Osteocyte (in vitro differentiated cells): ENCODE data around the gene MRPL36. TPM values are rescaled to one million over a fixed set of nuclear protein-coding genes. Genes with fewer than 3 reads are reported as not detected.

ENCODE experiments used
- DNase-seq: peaks from one replicate; pipeline ENCODE4 v3.0.0; 2021; ENCODE audit warnings: mixed read lengths; ENCODE audit not compliant: unreplicated experiment; ENCODE audit errors: extremely low spot score
- H3K27ac Mint-ChIP-seq: one replicate; pipeline ENCODE4 v1.8.0; 2021; ENCODE audit warnings: mild to moderate bottlenecking, mixed read lengths; ENCODE audit not compliant: unreplicated experiment
- H3K27me3 Mint-ChIP-seq: one replicate; pipeline ENCODE4 v1.8.0; 2021; ENCODE audit warnings: mixed read lengths; ENCODE audit not compliant: unreplicated experiment
- H3K36me3 Mint-ChIP-seq: one replicate; pipeline ENCODE4 v1.8.0; 2021; ENCODE audit warnings: mixed read lengths; ENCODE audit not compliant: unreplicated experiment
- H3K4me1 Mint-ChIP-seq: one replicate; pipeline ENCODE4 v1.8.0; 2021; ENCODE audit warnings: mixed read lengths; ENCODE audit not compliant: unreplicated experiment
- H3K4me3 Mint-ChIP-seq: one replicate; pipeline ENCODE4 v1.8.0; 2021; ENCODE audit warnings: mild to moderate bottlenecking, moderate library complexity, mixed read lengths; ENCODE audit not compliant: unreplicated experiment
- H3K9me3 Mint-ChIP-seq: one replicate; pipeline ENCODE4 v1.8.0; 2021; ENCODE audit warnings: mixed read lengths; ENCODE audit not compliant: unreplicated experiment
- total RNA-seq: library from RNA; stranded (reverse); gene quantifications from 2 replicates; pipeline ENCODE4 v1.2.1, GENCODE V29; 2021
- TF ChIP-seq, protein P1 (sequence below): fragments of 200-600 bp; sonication (generic); IDR thresholded peaks from 2 replicates; pipeline ENCODE4 v1.5.0; 2021; ENCODE audit warnings: antibody characterized with exemption, mild to moderate bottlenecking, moderate library complexity

The MRPL36 gene
- total RNA-seq, 1 donor from 2014 or later: 44.0 TPM

- Mint-ChIP-seq H3K9me3 (no peaks in the 10 kb centered on the region), H3K27me3 (peaks cover 12% of the 10 kb centered on the region), H3K4me3 (no peak overlapping the region), H3K4me1 (peaks cover 9% of the 10 kb centered on the region), H3K27ac (no peak overlapping the region), H3K36me3 (no peaks in the 10 kb centered on the region)
- TF ChIP-seq, protein P1, sequence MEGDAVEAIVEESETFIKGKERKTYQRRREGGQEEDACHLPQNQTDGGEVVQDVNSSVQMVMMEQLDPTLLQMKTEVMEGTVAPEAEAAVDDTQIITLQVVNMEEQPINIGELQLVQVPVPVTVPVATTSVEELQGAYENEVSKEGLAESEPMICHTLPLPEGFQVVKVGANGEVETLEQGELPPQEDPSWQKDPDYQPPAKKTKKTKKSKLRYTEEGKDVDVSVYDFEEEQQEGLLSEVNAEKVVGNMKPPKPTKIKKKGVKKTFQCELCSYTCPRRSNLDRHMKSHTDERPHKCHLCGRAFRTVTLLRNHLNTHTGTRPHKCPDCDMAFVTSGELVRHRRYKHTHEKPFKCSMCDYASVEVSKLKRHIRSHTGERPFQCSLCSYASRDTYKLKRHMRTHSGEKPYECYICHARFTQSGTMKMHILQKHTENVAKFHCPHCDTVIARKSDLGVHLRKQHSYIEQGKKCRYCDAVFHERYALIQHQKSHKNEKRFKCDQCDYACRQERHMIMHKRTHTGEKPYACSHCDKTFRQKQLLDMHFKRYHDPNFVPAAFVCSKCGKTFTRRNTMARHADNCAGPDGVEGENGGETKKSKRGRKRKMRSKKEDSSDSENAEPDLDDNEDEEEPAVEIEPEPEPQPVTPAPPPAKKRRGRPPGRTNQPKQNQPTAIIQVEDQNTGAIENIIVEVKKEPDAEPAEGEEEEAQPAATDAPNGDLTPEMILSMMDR: no peak
- DNase-seq: no peak
These were observed 33.8 kb downstream of the MRPL36 start for GRCh38 chr5:1765880-1766235.

DNA sequence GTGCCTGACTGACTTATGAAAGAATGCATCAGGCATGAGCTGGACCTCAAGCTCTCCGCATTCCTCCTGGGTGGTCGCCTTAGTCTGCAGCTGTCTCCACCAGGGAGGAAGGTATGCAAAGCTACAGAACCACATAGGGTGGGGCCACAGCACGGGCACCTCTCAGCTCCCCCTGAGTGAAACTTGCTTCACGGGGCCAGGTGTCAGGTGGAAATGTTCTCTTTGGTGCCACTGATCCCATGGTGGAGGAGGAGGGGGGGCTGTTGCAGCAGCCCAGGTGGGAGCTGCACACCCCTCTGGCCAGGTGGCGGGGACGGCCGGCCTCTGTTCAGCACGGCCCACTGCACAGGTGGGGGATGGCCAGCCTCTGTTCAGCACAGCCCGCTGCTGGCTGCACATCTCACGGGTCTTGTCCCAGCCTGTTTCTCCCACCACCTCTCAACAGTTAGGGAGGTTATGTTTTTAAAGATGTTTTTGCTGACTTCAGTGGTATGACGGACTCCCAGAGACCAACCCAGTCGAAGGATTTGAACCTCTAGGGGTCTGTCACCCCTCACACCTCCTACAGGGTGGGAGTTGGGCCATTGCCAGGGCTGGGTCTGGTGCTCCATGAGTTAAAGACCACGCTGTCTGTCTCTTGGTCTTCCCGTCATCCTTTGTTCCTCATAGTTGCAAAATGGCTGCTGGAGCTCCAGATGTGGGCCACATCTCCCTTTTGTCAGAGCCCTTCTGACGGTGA is 34.3 kb downstream of the MRPL36 start:
- DNase-seq: no peak
- H3K9me3 Mint-ChIP-seq: no peaks in the 10 kb centered on the region

DNA sequence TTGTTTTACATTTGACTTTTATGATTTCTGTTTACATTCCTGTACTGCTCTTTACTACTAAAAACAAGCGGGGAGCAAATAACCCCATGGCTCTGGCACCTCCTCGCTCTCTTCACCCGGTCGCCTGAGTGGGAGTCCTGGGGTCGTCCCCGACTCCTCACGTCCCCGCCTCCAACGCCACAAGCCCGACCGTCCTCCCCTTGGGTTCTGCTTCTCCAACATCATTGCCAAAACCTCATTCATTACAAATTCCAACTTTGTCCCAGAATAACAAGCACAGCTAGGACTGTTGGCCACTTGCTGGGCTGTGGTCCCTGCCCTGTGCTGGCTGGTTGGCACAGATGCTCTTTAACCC is 35.1 kb downstream of the MRPL36 start:
- TF ChIP-seq, protein P1: no peak
- Mint-ChIP-seq H3K27ac (no peak overlapping the region), H3K4me1 (peaks cover 5% of the 10 kb centered on the region), H3K36me3 (no peaks in the 10 kb centered on the region), H3K9me3 (no peaks in the 10 kb centered on the region), H3K27me3 (peaks cover 6% of the 10 kb centered on the region), H3K4me3 (no peak overlapping the region)
- peak; percentile 77 for DNase-seq

More for the DNA sequence above, 34.3 kb downstream of the MRPL36 start:
- peaks cover 7% of the 10 kb centered on the region for H3K27me3 Mint-ChIP-seq
- no peaks in the 10 kb centered on the region for H3K36me3 Mint-ChIP-seq
- H3K27ac Mint-ChIP-seq: no peak overlapping the region
- H3K4me1 Mint-ChIP-seq: peaks cover 8% of the 10 kb centered on the region
- no peak overlapping the region for H3K4me3 Mint-ChIP-seq
- TF ChIP-seq, protein P1: no peak

- peak; percentile 73 for DNase-seq
- Mint-ChIP-seq H3K27me3 (peaks cover 6% of the 10 kb centered on the region), H3K27ac (no peak overlapping the region), H3K4me3 (no peak overlapping the region), H3K9me3 (no peaks in the 10 kb centered on the region), H3K4me1 (peaks cover 5% of the 10 kb centered on the region), H3K36me3 (no peaks in the 10 kb centered on the region)
- TF ChIP-seq, protein P1: no peak
These were observed 35.6 kb downstream of the MRPL36 start for GRCh38 chr5:1763960-1764605.

- no peak overlapping the region for H3K27ac Mint-ChIP-seq
- no peak overlapping the region for H3K4me3 Mint-ChIP-seq
- H3K4me1 Mint-ChIP-seq: peaks cover 5% of the 10 kb centered on the region
- TF ChIP-seq, protein P1: peak; percentile 90
- no peaks in the 10 kb centered on the region for H3K36me3 Mint-ChIP-seq
- peak; percentile 85 for DNase-seq
- peaks cover 4% of the 10 kb centered on the region for H3K9me3 Mint-ChIP-seq
- peaks cover 6% of the 10 kb centered on the region for H3K27me3 Mint-ChIP-seq
These were observed 36.1 kb downstream of the MRPL36 start for GRCh38 chr5:1763548-1763911.
